GM21737 (cell line): ENCODE data around the gene A2ML1.
"Not testable (repeated sequence)": the region's sequence is repeated elsewhere in the genome, so short reads cannot be mapped to it uniquely, and the experiment has no call there.

Experiments used
- ATAC-seq: cut with Tn5 transposase; IDR thresholded peaks from one replicate; pipeline ENCODE4 v1.9.1; 2021; ENCODE audit warnings: mild to moderate bottlenecking, moderate library complexity; ENCODE audit not compliant: unreplicated experiment

The A2ML1 gene

GRCh38 chr12:8904665-8905064 is 82.2 kb downstream of the A2ML1 start:
- ATAC-seq: no peak

- ATAC-seq: no peak
These were observed 83.1 kb downstream of the A2ML1 start for GRCh38 chr12:8905546-8905945.

- no peak for ATAC-seq
These were observed 84.1 kb downstream of the A2ML1 start for GRCh38 chr12:8906266-8907180.

GRCh38 chr12:8907513-8907912 is 85.1 kb downstream of the A2ML1 start:
- no peak for ATAC-seq

GRCh38 chr12:8909752-8910151 is 87.3 kb downstream of the A2ML1 start:
- no peak for ATAC-seq

GRCh38 chr12:8911606-8912268 is 89.3 kb downstream of the A2ML1 start:
- no peak for ATAC-seq

- ATAC-seq: no peak
These were observed 90.5 kb downstream of the A2ML1 start for GRCh38 chr12:8912914-8913313.

GRCh38 chr12:8913702-8914032 is 91.2 kb downstream of the A2ML1 start:
- no peak for ATAC-seq

- ATAC-seq: peak; percentile 47
These were observed 91.8 kb downstream of the A2ML1 start, which contains the start of gene PHC1 for GRCh38 chr12:8914033-8914715. Gene PHC1 (plus strand): TSS chr12:8914509. CDS start chr12:8917678, 3,169 bp downstream.

- peak; percentile 36 for ATAC-seq
These were observed 92.5 kb downstream of the A2ML1 start for GRCh38 chr12:8914716-8915526.

GRCh38 chr12:8916154-8916553 is 93.7 kb downstream of the A2ML1 start:
- no peak for ATAC-seq

- ATAC-seq: no peak
These were observed 94.6 kb downstream of the A2ML1 start for GRCh38 chr12:8917031-8917430.

GRCh38 chr12:8917751-8918150 is 95.3 kb downstream of the A2ML1 start:
- no peak for ATAC-seq

- ATAC-seq: not testable (repeated sequence)
These were observed 97.2 kb downstream of the A2ML1 start for GRCh38 chr12:8919643-8920042.

- ATAC-seq: no peak
These were observed 100.1 kb downstream of the A2ML1 start for GRCh38 chr12:8922544-8922943.
